Stimulated activated naive CD8-positive, alpha-beta T cell treated with anti-CD3 and anti-CD28 coated beads, Interleukin-15, amount 100 ng/mL, for 72 hours (primary cell): ENCODE data around the gene HSPG2.
A peak's percentile ranks its signal among the peaks of the same experiment; 100 is the strongest.

ENCODE experiments used
- ATAC-seq: fragments of 150-1000 bp; cut with Tn5 transposase; 2 replicates; pipeline ENCODE4 v1.10.0; 2021; ENCODE audit warnings: mild to moderate bottlenecking, moderate library complexity
- DNase-seq, 2 donors: peaks; one replicate each; pipeline ENCODE4 v3.0.0; 2021 to 2022
- H3K27ac Mint-ChIP-seq, 2 donors: one replicate each; pipeline ENCODE4 v1.8.0; 2022; ENCODE audit warnings: mild to moderate bottlenecking in 2 of 2, mixed read lengths in 2 of 2, moderate library complexity in 2 of 2
- H3K27me3 Mint-ChIP-seq: one replicate; pipeline ENCODE4 v1.8.0; 2022; ENCODE audit warnings: mixed read lengths
- H3K4me1 Mint-ChIP-seq: one replicate; pipeline ENCODE4 v1.8.0; 2022; ENCODE audit warnings: mild to moderate bottlenecking, mixed read lengths
- H3K4me3 Mint-ChIP-seq, 2 donors: one replicate each; pipeline ENCODE4 v1.8.0; 2022; ENCODE audit warnings: mild to moderate bottlenecking in 2 of 2, mixed read lengths in 2 of 2, moderate library complexity in 1 of 2
- H3K9me3 Mint-ChIP-seq, 2 donors: one replicate each; pipeline ENCODE4 v1.8.0; 2022; ENCODE audit warnings: mixed read lengths in 2 of 2

Gene HSPG2

GRCh38 chr1:21775985-21776562, 161.0 kb downstream of the HSPG2 start:
- Mint-ChIP-seq H3K4me1 (peaks cover 67% of the 10 kb centered on the region), H3K9me3 (peaks cover 0 to 6% of the 10 kb centered on the region in 2 donors), H3K4me3 (peak overlapping the region; percentile 41 to 77), H3K27me3 (no peaks in the 10 kb centered on the region), H3K27ac (peak overlapping the region; percentile 87 to 89)
- ATAC-seq (peak; percentile 67), DNase-seq (no peak)

DNA sequence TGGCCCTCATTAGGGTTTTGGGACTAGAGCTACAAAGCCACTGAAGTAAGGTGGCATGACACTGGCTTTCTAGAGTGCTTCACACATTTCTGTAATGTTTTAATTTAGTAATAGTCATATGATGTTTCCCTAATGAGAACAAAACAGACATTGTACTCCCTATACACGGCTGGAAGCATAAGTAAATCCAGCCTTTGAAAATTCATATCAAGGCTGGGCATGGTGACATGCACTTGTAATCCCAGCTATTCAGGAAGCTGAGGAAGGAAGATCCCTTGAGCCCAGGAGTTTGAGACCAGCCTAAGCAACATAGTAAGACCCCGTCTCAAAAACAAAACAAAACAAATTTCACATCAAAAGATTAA, 161.6 kb downstream of the HSPG2 start:
- H3K4me1 Mint-ChIP-seq = peaks cover 67% of the 10 kb centered on the region
- H3K27me3 Mint-ChIP-seq = no peaks in the 10 kb centered on the region
- H3K9me3 Mint-ChIP-seq = peaks cover 0 to 6% of the 10 kb centered on the region in 2 donors
- ATAC-seq (no peak), DNase-seq (no peak)
- peak overlapping the region in 1 of 2 donors; percentile 55 for H3K27ac Mint-ChIP-seq
- H3K4me3 Mint-ChIP-seq = peak overlapping the region in 1 of 2 donors; percentile 77

GRCh38 chr1:21774835-21775549, 162.1 kb downstream of the HSPG2 start:
- Mint-ChIP-seq H3K4me1 (peaks cover 66% of the 10 kb centered on the region), H3K4me3 (no peak overlapping the region), H3K27me3 (no peaks in the 10 kb centered on the region), H3K9me3 (peaks cover 0 to 6% of the 10 kb centered on the region in 2 donors), H3K27ac (no peak overlapping the region)
- ATAC-seq (no peak), DNase-seq (no peak)

DNA sequence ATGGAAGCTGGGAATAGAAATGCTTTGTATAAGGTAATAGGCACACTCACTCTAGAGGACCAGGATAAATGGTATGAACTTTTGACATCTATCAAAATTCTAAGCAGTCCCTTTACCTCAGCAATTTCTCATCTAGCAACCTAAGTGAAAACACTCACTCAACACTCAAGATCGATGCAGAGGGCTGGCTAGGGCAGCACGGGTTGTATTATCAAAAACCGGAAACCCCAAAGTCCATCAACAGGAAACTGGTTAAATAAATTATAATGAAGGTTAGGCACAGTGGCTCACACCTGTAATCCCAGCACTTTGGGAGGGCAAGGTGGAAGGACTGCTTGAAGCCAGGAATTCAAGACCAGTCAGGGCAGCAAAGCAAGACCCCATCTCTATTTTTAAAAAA, 163.5 kb downstream of the HSPG2 start:
- Mint-ChIP-seq H3K27me3 (no peaks in the 10 kb centered on the region), H3K4me3 (peak overlapping the region; percentile 59 to 65), H3K4me1 (peaks cover 69% of the 10 kb centered on the region), H3K9me3 (peaks cover 0 to 6% of the 10 kb centered on the region in 2 donors), H3K27ac (no peak overlapping the region)
- ATAC-seq (peak; percentile 68), DNase-seq (peak in 1 of 2 donors; percentile 33)
